Urinary bladder (tissue), 4 donors: ENCODE measurements around the gene ASB10. TPM values are rescaled to one million over a fixed set of nuclear protein-coding genes. Genes with fewer than 3 reads are reported as not detected.

Experiments
- DNase-seq: peaks from one replicate; pipeline ENCODE4 v3.0.0-alpha.2; 2015; ENCODE audit errors: extremely low spot score
- H3K27ac ChIP-seq: one replicate; pipeline ENCODE4 v1.5.1; 2013; ENCODE audit warnings: low read depth, mild to moderate bottlenecking, moderate library complexity
- H3K36me3 ChIP-seq: one replicate; pipeline ENCODE4 v1.6.1; 2013; ENCODE audit warnings: mild to moderate bottlenecking, moderate library complexity; ENCODE audit not compliant: insufficient read depth
- H3K4me1 ChIP-seq: one replicate; pipeline ENCODE4 v1.6.1; 2013; ENCODE audit warnings: mild to moderate bottlenecking, moderate library complexity; ENCODE audit not compliant: insufficient read depth
- H3K4me3 ChIP-seq: one replicate; pipeline ENCODE4 v1.5.1; 2013; ENCODE audit warnings: low read depth, low read length
- WGBS: extraction: QIAGEN DNeasy Blood & Tissue Kit; methylation state at CpG from one replicate; pipeline ENCODE4 v1.1.7; 2013; 5-methylcytosine and 5-hydroxymethylcytosine counted together
- polyA plus RNA-seq: library from polyadenylated mRNA; stranded (reverse); fragments of 200-250 nt; gene quantifications from one replicate; pipeline ENCODE4 v1.2.3, GENCODE V29; 2013
- total RNA-seq: library from RNA; depleted of rRNA; stranded (reverse); fragments of >200 nt; gene quantifications from one replicate; pipeline ENCODE4 v1.2.3, GENCODE V29; 2014
- donor health status: healthy with polysubstance abuse.
- donor health status: healthy.

The ASB10 gene
- total and polyA plus RNA-seq, 2 donors = not detected

DNA sequence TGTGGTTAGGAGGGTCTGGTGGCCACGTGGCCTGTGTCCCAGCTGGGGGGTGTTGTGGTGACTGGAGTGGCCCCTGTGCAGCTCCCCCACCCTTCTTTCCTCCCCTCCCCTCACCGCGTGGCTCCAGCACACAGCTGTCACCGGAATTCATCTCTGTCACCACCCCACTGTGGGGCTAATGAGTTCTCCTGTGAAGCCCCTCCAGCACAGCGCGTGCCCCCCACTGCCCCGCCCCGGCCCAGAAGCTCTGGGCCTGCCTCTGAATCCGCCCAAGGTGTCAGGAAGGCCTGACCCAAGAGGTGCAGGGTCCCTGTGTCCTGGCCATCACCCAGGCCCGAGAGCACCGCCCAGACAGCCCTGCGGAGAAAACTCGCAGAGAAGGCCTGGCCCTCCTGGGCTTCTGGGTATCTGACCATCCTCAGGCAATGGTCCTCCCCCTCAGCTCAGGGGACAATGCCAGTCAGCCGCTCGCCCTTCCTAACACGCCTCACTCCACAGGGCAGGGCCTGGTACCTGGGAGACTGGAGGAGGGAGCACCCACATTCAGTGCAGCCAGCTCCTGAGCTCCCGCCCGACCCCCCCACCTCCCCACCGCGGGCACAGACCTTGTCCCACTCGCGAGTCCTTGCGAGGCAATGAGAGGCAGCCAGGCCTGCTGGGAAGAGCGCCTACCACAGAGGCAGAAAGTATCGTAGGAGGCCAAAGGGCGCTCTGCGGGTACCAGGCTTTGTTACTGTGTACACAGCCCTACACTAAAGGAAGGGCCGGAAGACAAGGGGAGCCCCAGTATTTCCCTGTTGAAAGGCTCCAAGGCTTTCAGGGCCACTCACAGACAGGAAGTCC is 57.7 kb downstream of the ASB10 start:
- DNase-seq = no peak
- Histone ChIP-seq H3K4me3 (no peak overlapping the region), H3K27ac (no peak overlapping the region), H3K36me3 (peaks cover 5% of the 10 kb centered on the region), H3K4me1 (no peaks in the 10 kb centered on the region)
- WGBS = 89% methylated on average over 28 of the region's 28 CpGs

DNA sequence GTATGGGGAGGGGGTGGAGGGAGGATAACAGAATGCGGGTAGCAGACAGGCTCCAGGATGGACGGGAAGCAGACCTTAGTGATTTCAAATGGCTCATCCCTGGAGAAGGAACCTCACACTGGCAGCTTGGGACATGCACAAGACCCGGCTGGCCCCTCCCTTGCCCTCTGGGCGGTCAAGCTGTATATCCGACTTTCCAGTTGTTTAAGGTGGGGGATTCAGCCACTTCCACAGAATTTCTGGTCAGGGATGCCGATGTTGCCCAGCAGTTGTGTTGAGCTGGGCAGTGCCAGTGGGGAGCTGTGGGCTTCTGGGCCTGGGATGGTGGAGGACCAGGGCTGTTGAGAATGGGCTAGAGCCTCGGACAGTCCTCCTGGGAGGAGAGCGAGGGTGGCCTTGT is 58.3 kb downstream of the ASB10 start:
- DNase-seq = no peak
- Histone ChIP-seq H3K4me1 (no peaks in the 10 kb centered on the region), H3K4me3 (no peak overlapping the region), H3K36me3 (peaks cover 2% of the 10 kb centered on the region), H3K27ac (no peak overlapping the region)
- WGBS = 87% methylated on average over 8 of the region's 8 CpGs

DNA sequence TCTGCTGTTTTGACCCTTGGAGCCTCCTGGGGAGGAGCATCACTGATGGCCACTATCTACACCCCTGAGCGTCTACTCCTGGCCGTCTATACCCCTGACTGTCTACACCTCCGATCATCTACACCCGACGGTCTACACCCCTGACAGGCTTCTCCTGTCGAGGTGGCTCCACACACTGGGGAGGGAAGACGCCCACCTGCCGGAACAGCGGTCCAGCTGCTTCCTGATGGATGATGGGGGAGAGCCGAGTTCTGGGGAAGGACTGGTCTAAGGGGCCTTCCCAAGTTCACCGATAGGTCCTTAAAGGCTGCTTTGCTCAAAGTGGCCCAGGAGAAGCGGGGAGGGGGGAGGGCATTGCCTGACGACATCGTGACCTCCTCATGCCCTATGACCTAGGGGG is 58.9 kb downstream of the ASB10 start:
- no peak overlapping the region for H3K27ac ChIP-seq
- DNase-seq = no peak
- no peaks in the 10 kb centered on the region for H3K4me1 ChIP-seq
- peaks cover 2% of the 10 kb centered on the region for H3K36me3 ChIP-seq
- no peak overlapping the region for H3K4me3 ChIP-seq
- WGBS = 80% methylated on average over 14 of the region's 14 CpGs

DNA sequence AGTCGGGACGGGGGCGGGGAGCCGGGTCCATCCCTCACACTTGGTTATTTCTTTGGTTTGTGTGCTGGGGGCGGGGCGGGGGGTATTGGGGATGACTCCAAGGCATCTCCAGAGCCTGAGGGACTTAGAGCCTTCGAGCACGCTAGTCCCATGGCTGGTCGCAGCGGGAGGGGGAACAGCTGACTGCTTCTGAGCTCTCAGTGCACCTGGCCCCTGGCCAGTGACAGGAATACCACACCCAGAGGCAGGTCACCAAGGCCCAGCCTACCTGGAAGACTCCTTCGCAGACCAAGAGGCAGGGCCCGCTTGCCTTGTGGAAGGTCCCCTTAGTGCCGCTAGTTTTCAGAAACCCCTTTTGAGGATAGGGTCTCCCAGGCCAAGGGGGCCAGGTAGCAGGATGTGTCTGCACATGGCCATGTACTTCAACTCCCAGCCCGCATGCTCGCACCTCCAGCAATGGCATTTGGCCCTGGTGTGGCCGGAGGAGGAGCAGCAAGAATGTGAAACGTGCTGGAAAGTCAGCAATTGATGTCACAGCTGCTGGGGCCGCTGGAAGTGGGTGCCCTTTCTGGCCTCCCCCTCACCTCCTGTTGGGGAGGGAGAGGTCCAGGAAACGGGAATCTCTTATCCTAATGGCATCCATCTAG is 60.4 kb downstream of the ASB10 start:
- WGBS = 79% methylated on average over 19 of the region's 19 CpGs
- Histone ChIP-seq H3K36me3 (no peaks in the 10 kb centered on the region), H3K27ac (no peak overlapping the region), H3K4me1 (no peaks in the 10 kb centered on the region), H3K4me3 (no peak overlapping the region)
- DNase-seq = no peak

DNA sequence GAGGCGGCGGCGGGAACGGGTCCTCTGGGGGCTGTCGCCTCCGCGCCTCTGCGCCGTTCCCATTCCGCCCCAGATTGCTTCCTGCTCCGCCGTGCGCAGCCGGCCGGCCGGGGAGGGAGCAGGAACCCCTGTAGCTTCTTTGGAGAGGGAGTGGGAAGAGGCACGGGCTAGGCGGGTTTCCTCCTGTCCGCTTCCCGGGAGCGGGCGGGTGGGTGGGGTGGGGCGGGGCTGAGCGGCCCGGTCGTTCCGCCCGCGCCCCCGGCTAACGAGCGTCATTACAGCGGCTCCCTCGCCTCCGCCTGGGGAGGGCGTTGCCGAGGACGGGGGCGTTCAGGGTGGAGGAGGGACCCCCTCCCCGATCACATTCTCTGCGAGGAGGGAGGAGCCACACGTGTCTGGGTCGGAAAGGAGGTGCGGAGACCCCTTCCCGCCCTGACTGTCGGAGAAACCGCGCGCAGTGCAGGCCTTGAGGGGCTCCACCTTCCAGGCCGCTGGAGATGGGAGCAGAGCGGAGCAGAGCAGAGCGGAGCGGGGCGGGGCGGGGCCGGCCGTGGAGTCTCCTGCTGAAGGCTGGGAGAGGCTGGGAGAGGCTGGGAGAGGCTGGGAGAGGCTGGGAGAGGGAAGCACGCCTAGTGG is 61.1 kb downstream of the ASB10 start:
- H3K36me3 ChIP-seq = no peaks in the 10 kb centered on the region
- no peak for DNase-seq
- peak overlapping the region; percentile 8 for H3K4me3 ChIP-seq
- WGBS = 25% methylated on average over 58 of the region's 58 CpGs
- no peaks in the 10 kb centered on the region for H3K4me1 ChIP-seq
- no peak overlapping the region for H3K27ac ChIP-seq

Other genes starting within 250 kb of the ASB10 start
- 9.9 TPM for gene KCNH2, start 208.9 kb downstream of the ASB10 start, total RNA-seq
- gene KCNH2, start 208.9 kb downstream of the ASB10 start, polyA plus RNA-seq = 48.5 TPM
- 6.0 TPM for gene NOS3, start 196.2 kb downstream of the ASB10 start, total RNA-seq
- 15.8 TPM for gene NOS3, start 196.2 kb downstream of the ASB10 start, polyA plus RNA-seq
- gene ATG9B, start 162.8 kb downstream of the ASB10 start, total RNA-seq = not detected
- 0.32 TPM for gene ATG9B, start 162.8 kb downstream of the ASB10 start, polyA plus RNA-seq
- 17.1 TPM for gene ABCB8, start 158.8 kb downstream of the ASB10 start, total RNA-seq
- gene ABCB8, start 158.8 kb downstream of the ASB10 start, polyA plus RNA-seq = 19.4 TPM
- gene ASIC3, start 138.7 kb downstream of the ASB10 start, total RNA-seq = 1.1 TPM
- 2.0 TPM for gene ASIC3, start 138.7 kb downstream of the ASB10 start, polyA plus RNA-seq
- 6.7 TPM for gene CDK5, start 129.4 kb downstream of the ASB10 start, total RNA-seq
- 9.4 TPM for gene CDK5, start 129.4 kb downstream of the ASB10 start, polyA plus RNA-seq
- 30.6 TPM for gene SLC4A2, start 127.7 kb downstream of the ASB10 start, total RNA-seq
- gene SLC4A2, start 127.7 kb downstream of the ASB10 start, polyA plus RNA-seq = 107 TPM
- 42.4 TPM for gene FASTK, start 106.4 kb downstream of the ASB10 start, total RNA-seq
- 87.8 TPM for gene FASTK, start 106.4 kb downstream of the ASB10 start, polyA plus RNA-seq
- gene TMUB1, start 103.8 kb downstream of the ASB10 start, total RNA-seq = 9.7 TPM
- 51.9 TPM for gene TMUB1, start 103.8 kb downstream of the ASB10 start, polyA plus RNA-seq
- gene AGAP3, start 100.8 kb downstream of the ASB10 start, total RNA-seq = 25.5 TPM
- gene AGAP3, start 100.8 kb downstream of the ASB10 start, polyA plus RNA-seq = 77.0 TPM
- gene GBX1, start 19.6 kb downstream of the ASB10 start, total RNA-seq = not detected
- not detected for gene GBX1, start 19.6 kb downstream of the ASB10 start, polyA plus RNA-seq
- gene H2BK1, start 23.2 kb upstream of the ASB10 start, total RNA-seq = not detected
- gene H2BK1, start 23.2 kb upstream of the ASB10 start, polyA plus RNA-seq = not detected
- 14.1 TPM for gene ABCF2, start 40.0 kb upstream of the ASB10 start, total RNA-seq
- gene ABCF2, start 40.0 kb upstream of the ASB10 start, polyA plus RNA-seq = 29.6 TPM
- gene CHPF2, start 45.2 kb upstream of the ASB10 start, total RNA-seq = 25.2 TPM
- gene CHPF2, start 45.2 kb upstream of the ASB10 start, polyA plus RNA-seq = 23.0 TPM
- gene SMARCD3, start 61.4 kb upstream of the ASB10 start, total RNA-seq = 33.2 TPM
- gene SMARCD3, start 61.4 kb upstream of the ASB10 start, polyA plus RNA-seq = 47.8 TPM
- 41.4 TPM for gene NUB1, start 154.6 kb upstream of the ASB10 start, total RNA-seq
- 45.6 TPM for gene NUB1, start 154.6 kb upstream of the ASB10 start, polyA plus RNA-seq
- 6.8 TPM for gene WDR86, start 222.8 kb upstream of the ASB10 start, total RNA-seq
- 4.2 TPM for gene WDR86, start 222.8 kb upstream of the ASB10 start, polyA plus RNA-seq